Urinary bladder (tissue), 4 donors: Measurements from ENCODE around the gene BHLHA9. TPM values are rescaled to one million over a fixed set of nuclear protein-coding genes. Genes with fewer than 3 reads are reported as not detected.
"Not testable (repeated sequence)": the region's sequence is repeated elsewhere in the genome, so short reads cannot be mapped to it uniquely, and the experiment has no call there.

ENCODE experiments used
- DNase-seq: peaks from one replicate; pipeline ENCODE4 v3.0.0-alpha.2; 2015; ENCODE audit errors: extremely low spot score
- H3K27ac ChIP-seq: one replicate; pipeline ENCODE4 v1.5.1; 2013; ENCODE audit warnings: low read depth, mild to moderate bottlenecking, moderate library complexity
- H3K36me3 ChIP-seq: one replicate; pipeline ENCODE4 v1.6.1; 2013; ENCODE audit warnings: mild to moderate bottlenecking, moderate library complexity; ENCODE audit not compliant: insufficient read depth
- H3K4me1 ChIP-seq: one replicate; pipeline ENCODE4 v1.6.1; 2013; ENCODE audit warnings: mild to moderate bottlenecking, moderate library complexity; ENCODE audit not compliant: insufficient read depth
- H3K4me3 ChIP-seq: one replicate; pipeline ENCODE4 v1.5.1; 2013; ENCODE audit warnings: low read depth, low read length
- WGBS: extraction: QIAGEN DNeasy Blood & Tissue Kit; methylation state at CpG from one replicate; pipeline ENCODE4 v1.1.7; 2013; 5-methylcytosine and 5-hydroxymethylcytosine counted together
- polyA plus RNA-seq: library from polyadenylated mRNA; stranded (reverse); fragments of 200-250 nt; gene quantifications from one replicate; pipeline ENCODE4 v1.2.3, GENCODE V29; 2013
- total RNA-seq: library from RNA; depleted of rRNA; stranded (reverse); fragments of >200 nt; gene quantifications from one replicate; pipeline ENCODE4 v1.2.3, GENCODE V29; 2014
- donor health status: healthy with polysubstance abuse.
- donor health status: healthy.

Gene BHLHA9
- total and polyA plus RNA-seq, 2 donors: not detected

GRCh38 chr17:1232786-1233185 is 37.5 kb upstream of the BHLHA9 start:
- Histone ChIP-seq H3K4me1 (no peaks in the 10 kb centered on the region), H3K4me3 (no peak overlapping the region), H3K36me3 (no peaks in the 10 kb centered on the region), H3K27ac (no peak overlapping the region)
- WGBS: 49% methylated on average over 6 of the region's 11 CpGs
- DNase-seq: no peak

- no peak overlapping the region for H3K27ac ChIP-seq
- H3K4me1 ChIP-seq: no peaks in the 10 kb centered on the region
- WGBS: 80% methylated on average over 4 of the region's 4 CpGs
- no peaks in the 10 kb centered on the region for H3K36me3 ChIP-seq
- DNase-seq: no peak
- no peak overlapping the region for H3K4me3 ChIP-seq
Observed at GRCh38 chr17:1234455-1234854, 35.8 kb upstream of the BHLHA9 start.

GRCh38 chr17:1237471-1237870 is 32.8 kb upstream of the BHLHA9 start:
- 78% methylated on average over 6 of the region's 6 CpGs for WGBS
- H3K4me3 ChIP-seq: no peak overlapping the region
- no peak overlapping the region for H3K27ac ChIP-seq
- no peaks in the 10 kb centered on the region for H3K36me3 ChIP-seq
- H3K4me1 ChIP-seq: no peaks in the 10 kb centered on the region
- no peak for DNase-seq

DNA sequence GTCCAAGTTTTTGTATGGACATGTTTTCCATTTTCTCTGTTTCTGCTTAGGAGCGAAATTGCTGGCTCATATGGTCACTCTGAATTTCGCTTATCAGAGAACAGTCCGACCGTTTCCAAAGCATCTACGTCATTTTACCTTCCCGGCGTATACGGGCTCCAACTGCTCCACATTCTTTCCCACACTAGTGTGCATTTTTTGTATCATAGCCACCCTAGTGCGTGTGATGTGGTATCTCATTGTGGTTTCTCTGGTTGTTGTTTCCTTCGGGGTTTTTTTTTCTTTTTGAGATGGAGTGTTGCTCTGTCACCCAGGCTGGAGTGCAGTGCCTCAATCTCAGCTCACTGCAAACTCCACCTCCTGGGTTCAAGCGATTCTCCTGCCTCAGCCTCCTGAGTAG is 31.0 kb upstream of the BHLHA9 start:
- 73% methylated on average over 11 of the region's 11 CpGs for WGBS

GRCh38 chr17:1240426-1240825 is 29.8 kb upstream of the BHLHA9 start:
- H3K27ac ChIP-seq, DNase-seq: not testable (repeated sequence)
- 73% methylated on average over 11 of the region's 11 CpGs for WGBS

More for the DNA sequence above, 31.0 kb upstream of the BHLHA9 start:
- Histone ChIP-seq H3K4me1 (no peaks in the 10 kb centered on the region), H3K36me3 (no peaks in the 10 kb centered on the region), H3K4me3 (no peak overlapping the region), H3K27ac (no peak overlapping the region)
- no peak for DNase-seq

DNA sequence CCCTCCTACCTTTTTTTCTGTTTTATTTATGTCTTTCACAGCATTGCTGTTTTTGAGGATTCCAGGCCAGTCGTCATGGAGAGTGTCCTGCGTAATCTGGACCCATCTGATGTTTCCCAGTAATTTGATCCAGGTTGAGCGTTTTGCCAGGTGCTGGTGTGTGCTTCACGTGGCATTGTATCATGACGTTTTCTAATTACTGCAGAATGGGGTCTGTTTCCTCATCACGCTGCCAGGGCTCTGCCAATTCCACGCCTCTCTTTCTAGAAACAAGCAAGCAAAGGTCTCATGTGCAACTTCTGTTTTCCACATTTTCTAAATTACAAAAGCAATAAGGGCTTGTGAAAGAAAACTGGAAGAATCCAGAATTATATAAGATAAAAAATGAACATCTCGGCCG is 28.3 kb upstream of the BHLHA9 start:
- WGBS: 35% methylated on average over 9 of the region's 9 CpGs
- no peak overlapping the region for H3K27ac ChIP-seq
- no peaks in the 10 kb centered on the region for H3K4me1 ChIP-seq
- no peak for DNase-seq
- no peaks in the 10 kb centered on the region for H3K36me3 ChIP-seq
- no peak overlapping the region for H3K4me3 ChIP-seq

More at GRCh38 chr17:1240426-1240825, 29.8 kb upstream of the BHLHA9 start:
- H3K4me3 ChIP-seq, H3K36me3 ChIP-seq, H3K4me1 ChIP-seq: not testable (repeated sequence)

DNA sequence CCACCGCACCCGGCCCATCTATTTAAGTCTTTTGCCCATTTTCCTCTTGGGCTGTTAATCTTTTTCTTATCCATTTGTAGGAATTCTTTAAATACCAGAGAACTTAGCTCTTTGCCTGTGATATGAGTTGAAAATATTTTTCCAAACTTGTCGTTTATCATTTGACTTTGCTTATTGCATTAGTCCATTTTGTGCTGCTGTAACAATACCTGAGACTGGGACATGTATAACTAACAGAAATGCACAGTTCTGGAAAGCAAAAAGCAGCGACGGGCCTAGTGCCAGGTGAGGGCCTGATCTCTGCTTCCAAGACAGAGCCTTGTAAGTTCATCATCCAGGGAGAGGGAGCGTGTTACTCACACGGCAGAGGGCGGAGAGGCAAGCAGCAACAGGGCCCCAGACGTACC is 25.6 kb upstream of the BHLHA9 start:
- 47% methylated on average over 9 of the region's 9 CpGs for WGBS
- Histone ChIP-seq H3K27ac (no peak overlapping the region), H3K4me1 (no peaks in the 10 kb centered on the region), H3K4me3 (no peak overlapping the region), H3K36me3 (no peaks in the 10 kb centered on the region)
- no peak for DNase-seq

DNA sequence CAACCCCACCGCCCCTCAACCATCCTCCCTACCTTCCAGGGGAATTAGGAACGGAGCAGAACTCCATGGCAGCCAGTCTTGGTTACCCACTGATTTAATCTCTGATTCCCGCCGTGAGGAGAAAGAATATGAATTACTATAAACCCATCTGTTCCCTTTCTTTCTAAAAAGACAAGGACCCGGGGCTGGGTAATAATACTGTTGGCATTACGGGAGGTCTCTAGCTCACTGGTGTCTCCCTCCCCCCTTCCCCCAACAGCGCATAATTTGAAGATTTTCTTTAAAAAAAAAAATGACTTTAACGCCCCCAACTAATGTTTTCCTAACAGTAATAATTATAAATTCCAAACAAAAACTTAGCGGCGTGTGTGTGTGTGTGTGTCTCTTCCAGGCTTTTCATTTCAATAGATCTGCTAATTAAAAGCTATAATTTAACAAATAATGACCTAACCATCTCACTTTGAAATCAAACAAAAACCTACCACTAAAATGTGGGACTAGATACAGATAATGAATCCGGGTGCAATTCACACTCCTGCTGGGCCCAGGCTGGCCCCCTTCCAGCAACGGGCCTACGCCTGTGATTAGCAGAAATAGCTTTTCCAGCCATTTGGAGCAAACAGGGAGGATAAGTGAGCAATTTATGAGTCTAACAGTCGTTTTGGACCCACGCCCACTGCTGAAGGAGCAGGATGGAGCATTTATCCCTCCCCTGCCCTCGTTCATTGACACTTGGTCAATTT is 18.2 kb upstream of the BHLHA9 start:
- no peak overlapping the region for H3K4me3 ChIP-seq

DNA sequence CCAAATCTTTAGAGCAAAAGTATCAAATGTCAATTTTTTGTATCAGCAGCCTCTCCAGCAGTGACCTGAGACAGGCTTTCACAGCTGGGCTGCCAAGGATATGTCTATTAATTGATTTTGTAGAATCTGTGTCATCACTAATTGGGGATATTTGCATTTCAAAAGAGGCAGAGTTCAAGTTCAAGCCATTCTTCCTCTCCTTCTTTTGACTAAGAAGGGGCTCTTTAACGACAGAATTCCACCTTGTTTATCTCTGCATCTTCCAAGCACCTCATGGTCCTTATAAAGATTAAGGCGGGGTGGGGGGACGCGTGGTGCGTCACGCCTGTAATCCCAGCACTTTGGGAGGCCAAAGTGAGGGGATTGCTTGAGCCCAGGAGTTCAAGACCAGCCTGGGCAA is 15.2 kb upstream of the BHLHA9 start:
- Histone ChIP-seq H3K27ac (no peak overlapping the region), H3K4me1 (no peaks in the 10 kb centered on the region), H3K4me3 (no peak overlapping the region), H3K36me3 (no peaks in the 10 kb centered on the region)
- WGBS: 37% methylated on average over 6 of the region's 6 CpGs
- DNase-seq: no peak

More for the DNA sequence above, 18.2 kb upstream of the BHLHA9 start:
- 57% methylated on average over 16 of the region's 16 CpGs for WGBS
- DNase-seq: no peak
- no peaks in the 10 kb centered on the region for H3K4me1 ChIP-seq
- no peak overlapping the region for H3K27ac ChIP-seq
- H3K36me3 ChIP-seq: no peaks in the 10 kb centered on the region

DNA sequence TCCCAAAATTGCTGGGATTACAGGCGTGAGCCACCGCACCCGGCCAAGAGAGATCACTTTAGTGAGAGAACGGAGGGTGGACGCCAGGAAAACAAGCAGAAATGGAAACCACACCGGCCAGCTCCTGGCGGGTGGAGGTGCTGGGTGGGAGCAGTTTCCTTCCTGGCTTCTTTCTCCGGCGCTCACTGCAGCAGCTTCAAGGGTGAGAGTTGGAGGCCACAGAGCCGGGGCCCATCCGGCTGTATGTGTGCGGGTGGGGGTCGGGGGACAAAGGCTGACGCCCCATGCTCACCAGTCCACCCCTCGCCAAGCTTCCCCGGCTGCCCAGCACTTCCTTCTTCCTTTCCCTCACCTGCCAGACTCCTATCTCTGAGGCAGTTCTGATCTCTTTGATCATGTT is 13.5 kb upstream of the BHLHA9 start:
- Histone ChIP-seq H3K4me3 (no peak overlapping the region), H3K27ac (no peak overlapping the region), H3K36me3 (no peaks in the 10 kb centered on the region), H3K4me1 (no peaks in the 10 kb centered on the region)
- DNase-seq: no peak
- whole genome bisulfite sequencing: 63% methylated on average over 16 of the region's 16 CpGs

DNA sequence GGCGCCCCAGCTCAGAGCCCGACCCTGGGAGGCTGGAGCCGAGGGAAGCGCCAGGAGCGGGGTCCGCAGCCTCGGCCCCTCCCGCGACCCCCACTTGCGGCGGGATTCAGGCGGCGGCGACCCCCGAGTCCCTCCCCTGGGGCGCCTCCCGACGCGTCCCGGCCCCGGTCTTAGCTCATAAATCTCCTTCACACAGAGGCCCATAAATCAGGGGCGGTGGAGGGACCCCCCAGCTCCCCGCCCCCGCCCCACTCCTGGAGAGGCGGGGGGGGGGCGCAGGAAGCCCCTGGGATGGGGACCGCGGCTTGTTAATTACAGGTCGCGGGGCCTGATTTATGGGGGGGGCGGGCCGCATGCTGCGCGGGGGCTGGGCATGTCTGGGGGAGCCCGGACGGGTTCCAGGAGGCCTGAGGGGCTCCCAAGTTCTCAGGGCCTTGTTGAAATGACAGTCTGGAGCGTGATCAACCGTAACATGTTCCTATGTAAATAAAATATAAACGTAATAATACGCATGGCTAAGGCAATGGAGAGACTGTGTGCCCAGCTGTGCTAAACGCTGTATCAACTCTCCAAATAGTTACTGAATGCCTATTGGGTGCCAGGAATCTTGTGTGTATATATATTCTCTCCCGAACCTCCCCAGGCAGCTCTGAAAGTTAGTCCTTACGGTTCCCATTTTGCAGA is 10.0 kb upstream of the BHLHA9 start:
- Histone ChIP-seq H3K4me1 (no peaks in the 10 kb centered on the region), H3K36me3 (no peaks in the 10 kb centered on the region), H3K4me3 (peak overlapping the region; percentile 15), H3K27ac (no peak overlapping the region)
- WGBS: 6% methylated on average over 43 of the region's 43 CpGs
- DNase-seq: no peak

GRCh38 chr17:1260770-1261161 is 9.5 kb upstream of the BHLHA9 start:
- no peak for DNase-seq
- Histone ChIP-seq H3K4me3 (no peak overlapping the region), H3K36me3 (no peaks in the 10 kb centered on the region), H3K27ac (no peak overlapping the region), H3K4me1 (no peaks in the 10 kb centered on the region)
- WGBS: 92% methylated on average over 6 of the region's 6 CpGs

GRCh38 chr17:1264196-1264595 is 6.0 kb upstream of the BHLHA9 start:
- no peaks in the 10 kb centered on the region for H3K4me1 ChIP-seq
- H3K36me3 ChIP-seq: no peaks in the 10 kb centered on the region
- WGBS: 36% methylated on average over 9 of the region's 9 CpGs
- no peak overlapping the region for H3K27ac ChIP-seq
- no peak for DNase-seq
- H3K4me3 ChIP-seq: no peak overlapping the region

GRCh38 chr17:1267471-1267943 is 2.7 kb upstream of the BHLHA9 start:
- 11% methylated on average over 17 of the region's 17 CpGs for WGBS
- peak overlapping the region; percentile 82 for H3K4me3 ChIP-seq
- peak overlapping the region; percentile 49 for H3K27ac ChIP-seq
- no peak for DNase-seq
- H3K36me3 ChIP-seq: no peaks in the 10 kb centered on the region
- no peaks in the 10 kb centered on the region for H3K4me1 ChIP-seq
